PFSK-1 (cell line): ENCODE data around the gene PRKAA1.
"Not testable (repeated sequence)": the region's sequence is repeated elsewhere in the genome, so short reads cannot be mapped to it uniquely, and the experiment has no call there.

Source experiments
- POLR2AphosphoS5 ChIP-seq: IDR thresholded peaks from 2 replicates; pipeline ENCODE4 v1.6.1; 2012; ENCODE audit warnings: low read depth, mild to moderate bottlenecking, control low read depth, low read length, moderate library complexity
- SIN3A ChIP-seq: IDR thresholded peaks from 2 replicates; pipeline ENCODE4 v1.6.1; 2012; ENCODE audit warnings: mild to moderate bottlenecking, low read length, moderate library complexity, borderline replicate concordance; ENCODE audit not compliant: insufficient read depth

- TF ChIP-seq POLR2AphosphoS5 = not testable (repeated sequence)
- TF ChIP-seq SIN3A = peak; percentile 51; the same call in 1 of the 2 replicates
Measured at GRCh38 chr5:40825461-40826043, 27.4 kb upstream of the PRKAA1 start.
